HTR-8/SVneo (cell line): ENCODE data around the gene U2AF1L4.

Experiments used
- DNase-seq: peaks from one replicate; pipeline ENCODE4 v3.0.0; 2011; ENCODE audit warnings: low spot score, mixed read lengths; ENCODE audit not compliant: insufficient read length
- FAIRE-seq: peaks from 2 replicates; lab custom pipeline; 2011; peaks lifted over from hg19 to GRCh38; lab: Jason Lieb, UNC

The U2AF1L4 gene

GRCh38 chr19:35744430-35745327 is 539 bp downstream of the U2AF1L4 start:
- no peak for FAIRE-seq
- DNase-seq = peak; percentile 84

GRCh38 chr19:35743640-35744429 is 1.4 kb downstream of the U2AF1L4 start:
- no peak for DNase-seq
- FAIRE-seq = no peak

DNA sequence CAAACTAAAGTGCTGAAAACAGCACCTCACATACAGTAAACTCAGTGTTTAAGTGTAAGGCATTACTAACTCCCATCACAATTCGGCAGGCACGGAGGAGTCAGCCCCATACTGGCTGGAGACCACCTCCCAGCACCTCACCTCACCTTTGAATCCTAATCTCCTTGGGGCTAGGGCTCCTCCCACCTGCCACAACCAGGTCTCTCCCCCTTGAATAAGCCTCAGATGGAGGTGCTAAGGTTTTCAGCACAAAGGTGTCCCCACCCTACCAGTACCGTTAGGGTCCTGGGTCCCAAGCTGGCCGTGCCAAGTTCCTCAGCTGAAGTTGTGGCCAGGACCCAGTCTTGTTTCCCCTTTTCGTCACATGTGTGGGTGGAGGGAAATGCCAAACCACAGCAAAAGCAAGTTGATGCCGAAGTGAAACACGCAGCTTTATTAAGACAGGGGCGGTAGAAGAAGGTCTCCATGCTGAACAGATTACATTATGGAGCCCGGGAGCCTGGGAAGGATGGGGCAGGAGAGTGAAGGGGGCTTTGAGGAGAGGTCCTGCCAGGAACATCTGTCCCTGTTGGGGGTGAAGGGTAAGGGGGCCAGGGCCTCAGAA is 3.0 kb downstream of the U2AF1L4 start, which contains the start of gene IGFLR1:
Gene IGFLR1, minus strand, starts transcription at position 332 of the 604 bp plus-strand sequence. CDS start 1,272 bp downstream, outside the sequence.
- DNase-seq (no peak), FAIRE-seq (no peak)

- DNase-seq = no peak
- no peak for FAIRE-seq
Observed at GRCh38 chr19:35741203-35741515, 4.1 kb downstream of the U2AF1L4 start.

GRCh38 chr19:35740423-35741202 is 4.6 kb downstream of the U2AF1L4 start:
- DNase-seq (peak; percentile 99), FAIRE-seq (peak; percentile 46)

GRCh38 chr19:35740108-35740422 is 5.2 kb downstream of the U2AF1L4 start:
- FAIRE-seq (no peak), DNase-seq (no peak)

GRCh38 chr19:35739275-35740107 is 5.7 kb downstream of the U2AF1L4 start:
- no peak for FAIRE-seq
- DNase-seq = no peak

GRCh38 chr19:35738887-35739229 is 6.4 kb downstream of the U2AF1L4 start:
- FAIRE-seq = no peak
- no peak for DNase-seq

GRCh38 chr19:35738021-35738886 is 7.0 kb downstream of the U2AF1L4 start:
- no peak for FAIRE-seq
- no peak for DNase-seq

- DNase-seq = no peak
- no peak for FAIRE-seq
Observed at GRCh38 chr19:35736913-35737886, 8.0 kb downstream of the U2AF1L4 start.

DNA sequence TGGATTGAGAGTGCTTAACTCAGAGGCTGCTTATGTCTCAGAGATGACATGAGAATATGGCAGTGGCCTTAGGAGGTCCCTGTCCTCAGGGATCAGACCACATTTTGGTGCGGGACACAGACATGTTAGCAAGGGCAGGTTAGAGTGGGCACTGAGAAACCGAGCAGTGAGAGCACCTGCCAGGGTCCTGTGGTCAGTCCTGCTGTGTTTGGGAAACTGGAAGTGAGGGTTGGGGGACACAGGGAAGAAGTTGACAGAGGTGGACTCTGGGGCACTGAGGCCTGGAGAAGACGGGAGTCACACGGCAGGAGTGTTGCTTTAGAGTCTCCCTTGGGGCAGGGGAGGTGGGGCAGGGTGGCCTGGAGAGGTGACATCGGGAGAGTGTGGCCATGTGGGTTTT is 10.3 kb downstream of the U2AF1L4 start:
- FAIRE-seq (no peak), DNase-seq (no peak)

- DNase-seq (no peak), FAIRE-seq (no peak)
Observed at GRCh38 chr19:35734273-35734672, 10.9 kb downstream of the U2AF1L4 start.

GRCh38 chr19:35733180-35734125 is 11.8 kb downstream of the U2AF1L4 start:
- DNase-seq = no peak
- no peak for FAIRE-seq

DNA sequence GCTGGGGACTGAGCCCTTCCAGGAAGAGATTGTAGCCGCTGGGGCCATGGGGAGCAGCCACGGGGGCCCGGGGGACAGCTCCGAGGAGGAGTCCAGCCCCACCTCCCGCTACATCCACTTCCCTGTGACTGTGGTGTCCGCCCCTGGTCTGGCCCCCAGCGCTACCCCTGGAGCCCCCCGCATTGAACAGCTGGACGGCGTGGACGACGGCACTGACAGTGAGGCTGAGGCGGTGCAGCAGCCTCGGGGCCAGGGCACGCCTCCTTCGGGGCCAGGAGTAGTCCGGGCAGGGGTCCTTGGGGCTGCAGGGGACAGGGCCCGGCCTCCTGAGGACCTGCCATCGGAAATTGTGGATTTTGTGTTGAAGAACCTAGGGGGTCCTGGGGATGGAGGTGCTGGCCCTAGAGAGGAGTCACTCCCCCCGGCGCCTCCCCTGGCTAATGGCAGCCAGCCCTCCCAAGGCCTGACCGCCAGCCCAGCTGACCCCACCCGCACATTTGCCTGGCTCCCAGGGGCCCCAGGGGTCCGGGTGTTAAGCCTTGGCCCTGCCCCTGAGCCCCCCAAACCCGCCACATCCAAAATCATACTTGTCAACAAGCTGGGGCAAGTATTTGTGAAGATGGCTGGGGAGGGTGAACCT is 12.6 kb downstream of the U2AF1L4 start:
- FAIRE-seq (no peak), DNase-seq (no peak)

DNA sequence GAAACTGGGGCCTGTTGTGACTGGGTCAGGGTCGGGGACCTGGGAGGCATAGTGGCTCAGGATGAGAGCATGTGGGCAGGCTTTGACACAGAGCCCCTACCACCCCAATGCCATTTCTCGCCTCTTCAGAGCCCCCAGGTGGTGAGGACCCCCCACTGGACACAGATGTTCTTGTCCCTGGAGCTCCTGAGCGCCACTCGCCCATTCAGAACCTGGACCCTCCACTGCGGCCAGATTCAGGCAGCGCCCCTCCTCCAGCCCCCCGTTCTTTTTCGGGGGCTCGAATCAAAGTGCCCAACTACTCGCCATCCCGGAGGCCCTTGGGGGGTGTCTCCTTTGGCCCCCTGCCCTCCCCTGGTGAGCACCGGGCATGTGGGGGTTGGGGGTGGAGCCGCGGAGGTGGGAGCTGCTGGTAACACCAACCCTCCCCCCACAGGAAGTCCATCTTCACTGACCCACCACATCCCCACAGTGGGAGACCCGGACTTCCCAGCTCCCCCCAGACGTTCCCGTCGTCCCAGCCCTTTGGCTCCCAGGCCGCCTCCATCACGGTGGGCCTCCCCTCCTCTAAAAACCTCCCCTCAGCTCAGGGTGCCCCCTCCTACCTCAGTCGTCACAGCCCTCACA is 13.3 kb downstream of the U2AF1L4 start:
- FAIRE-seq (no peak), DNase-seq (no peak)
